Endodermal cell (in vitro differentiated cells): ENCODE measurements around the gene TRAF7. TPM values are rescaled to one million over a fixed set of nuclear protein-coding genes. Genes with fewer than 3 reads are reported as not detected.
"Not testable (repeated sequence)": the region's sequence is repeated elsewhere in the genome, so short reads cannot be mapped to it uniquely, and the experiment has no call there.

ENCODE experiments used
- DNase-seq: peaks from one replicate; pipeline ENCODE4 v3.0.0-alpha.2; 2017
- H3K27ac ChIP-seq: 2 replicates; pipeline ENCODE4 v1.5.1; 2013; ENCODE audit warnings: mild to moderate bottlenecking, low read depth, low read length, moderate library complexity
- H3K27me3 ChIP-seq: 2 replicates; pipeline ENCODE4 v1.6.1; 2013; ENCODE audit warnings: mild to moderate bottlenecking, low read length, moderate library complexity; ENCODE audit not compliant: insufficient read depth, control insufficient read depth, poor library complexity, severe bottlenecking
- H3K36me3 ChIP-seq: 2 replicates; pipeline ENCODE4 v1.7.0; 2013; ENCODE audit warnings: mild to moderate bottlenecking, low read length, moderate library complexity; ENCODE audit not compliant: control insufficient read depth, insufficient read depth
- H3K4me1 ChIP-seq: one replicate; pipeline ENCODE4 v1.7.0; 2013; ENCODE audit warnings: low read length; ENCODE audit not compliant: control insufficient read depth, insufficient read depth
- H3K4me3 ChIP-seq: 2 replicates; pipeline ENCODE4 v1.5.1; 2013; ENCODE audit warnings: mild to moderate bottlenecking, low read length, moderate library complexity
- H3K9ac ChIP-seq: 2 replicates; pipeline ENCODE4 v1.6.1; 2013; ENCODE audit warnings: mild to moderate bottlenecking, low read length, moderate library complexity; ENCODE audit not compliant: poor library complexity, severe bottlenecking; ENCODE audit errors: extremely low read depth
- H3K9me3 ChIP-seq: 2 replicates; pipeline ENCODE4 v1.6.1; 2013; ENCODE audit warnings: mild to moderate bottlenecking, low read length, moderate library complexity; ENCODE audit not compliant: control insufficient read depth
- H3K27ac Mint-ChIP-seq: 2 replicates; pipeline ENCODE4 v1.8.0; 2020; ENCODE audit warnings: mixed read lengths
- H3K27me3 Mint-ChIP-seq: 2 replicates; pipeline ENCODE4 v1.8.0; 2021; ENCODE audit warnings: mild to moderate bottlenecking, mixed read lengths; ENCODE audit not compliant: insufficient read depth
- H3K36me3 Mint-ChIP-seq: 2 replicates; pipeline ENCODE4 v1.8.0; 2020; ENCODE audit warnings: low read depth, mixed read lengths
- H3K4me1 Mint-ChIP-seq: 2 replicates; pipeline ENCODE4 v1.8.0; 2020; ENCODE audit warnings: mixed read lengths
- H3K4me3 Mint-ChIP-seq: 2 replicates; pipeline ENCODE4 v1.8.0; 2020; ENCODE audit warnings: mild to moderate bottlenecking, moderate library complexity, mixed read lengths
- H3K9me3 Mint-ChIP-seq: 2 replicates; pipeline ENCODE4 v1.8.0; 2020; ENCODE audit warnings: mild to moderate bottlenecking, mixed read lengths
- CTCF ChIP-seq: fragments of 200-600 bp; sonication (generic); conservative IDR thresholded peaks from 2 replicates; pipeline ENCODE4 v1.5.0; 2021; ENCODE audit warnings: antibody characterized with exemption, mild to moderate bottlenecking
- WGBS, 2 experiments: methylation state at CpG; one replicate each; pipeline versions ENCODE4 v1.1.5 to v1.1.7; 2013; ENCODE audit warnings: missing lambda C conversion rate in 2 of 2, mixed read lengths in 1 of 2; ENCODE audit not compliant: insufficient coverage in 1 of 2, insufficient read length in 1 of 2; 5-methylcytosine and 5-hydroxymethylcytosine counted together
- total RNA-seq, 2 donors: library from RNA; stranded (reverse); fragmentation: NEBNext Ultra II Directional in 1 of 2; extraction: Animal tissue kit (Norgen Biotek cat#: 25700) in 1 of 2; gene quantifications; 2 replicates in 1 of 2; 3 replicates in 1 of 2; pipeline ENCODE4 v1.2.1, GENCODE V29; 2021

TRAF7 gene
- total RNA-seq, 2 donors from 2014 or later, result 108 to 110 TPM

- H3K9ac ChIP-seq, result no peak overlapping the region
- H3K27ac ChIP-seq, result no peak overlapping the region
- peaks cover 69% of the 10 kb centered on the region for H3K27me3 Mint-ChIP-seq
- no peaks in the 10 kb centered on the region for H3K4me1 Mint-ChIP-seq
- no peak overlapping the region for H3K27ac Mint-ChIP-seq
- 79 to 80% methylated on average over 2 to 14 of the region's 14 CpGs for WGBS, 2 experiments
- peaks cover 7% of the 10 kb centered on the region for H3K4me1 ChIP-seq
- no peaks in the 10 kb centered on the region for H3K9me3 ChIP-seq
- TF ChIP-seq CTCF, result no peak
- peaks cover 5% of the 10 kb centered on the region for H3K9me3 Mint-ChIP-seq
- H3K4me3 ChIP-seq, result no peak overlapping the region
- no peaks in the 10 kb centered on the region for H3K36me3 ChIP-seq
- H3K36me3 Mint-ChIP-seq, result no peaks in the 10 kb centered on the region
- no peak overlapping the region for H3K4me3 Mint-ChIP-seq
- H3K27me3 ChIP-seq, result peaks cover 48% of the 10 kb centered on the region
- no peak for DNase-seq
These were observed 44.1 kb downstream of the TRAF7 start for GRCh38 chr16:2199621-2200139.

- H3K9me3 Mint-ChIP-seq, result peaks cover 5% of the 10 kb centered on the region
- H3K27me3 Mint-ChIP-seq, result peaks cover 63% of the 10 kb centered on the region
- no peak overlapping the region for H3K27ac Mint-ChIP-seq
- no peaks in the 10 kb centered on the region for H3K36me3 Mint-ChIP-seq
- no peaks in the 10 kb centered on the region for H3K36me3 ChIP-seq
- TF ChIP-seq CTCF, result no peak
- no peak overlapping the region for H3K4me3 ChIP-seq
- no peaks in the 10 kb centered on the region for H3K4me1 Mint-ChIP-seq
- no peak overlapping the region for H3K4me3 Mint-ChIP-seq
- WGBS, 2 experiments, result 88 to 93% methylated on average over 2 to 6 of the region's 6 CpGs
- H3K4me1 ChIP-seq, result peaks cover 4% of the 10 kb centered on the region
- peaks cover 44% of the 10 kb centered on the region for H3K27me3 ChIP-seq
- DNase-seq, result no peak
- no peak overlapping the region for H3K27ac ChIP-seq
- no peak overlapping the region for H3K9ac ChIP-seq
- no peaks in the 10 kb centered on the region for H3K9me3 ChIP-seq
These were observed 44.7 kb downstream of the TRAF7 start for GRCh38 chr16:2200313-2200712.

GRCh38 chr16:2203119-2203688 lies 47.6 kb downstream of the TRAF7 start:
- not testable (repeated sequence) for DNase-seq, H3K4me1 ChIP-seq, H3K9ac ChIP-seq, H3K4me1 Mint-ChIP-seq, H3K36me3 ChIP-seq, H3K27ac Mint-ChIP-seq, H3K4me3 ChIP-seq, H3K27ac ChIP-seq, H3K9me3 ChIP-seq, H3K9me3 Mint-ChIP-seq
- 95 to 100% methylated on average over 2 to 5 of the region's 8 CpGs for WGBS, 2 experiments
- Mint-ChIP-seq H3K27me3 (peaks cover 49% of the 10 kb centered on the region), H3K4me3 (peak overlapping the region; percentile 68), H3K36me3 (peaks cover 18% of the 10 kb centered on the region)
- peaks cover 24% of the 10 kb centered on the region for H3K27me3 ChIP-seq
